Cerebellar cortex (tissue), 1 donor: ENCODE results near the gene CIART.
"Not testable (repeated sequence)": the region's sequence is repeated elsewhere in the genome, so short reads cannot be mapped to it uniquely, and the experiment has no call there.

Experiments used
- DNase-seq: peaks from one replicate; pipeline ENCODE4 v3.0.0-alpha.2; 2015; ENCODE audit warnings: low spot score

Gene CIART

GRCh38 chr1:150281758-150282557, at the start of gene CIART:
CIART (plus strand) TSS chr1:150282554; CDS start chr1:150283268, 714 bp downstream.
- peak; percentile 100 for DNase-seq

- not testable (repeated sequence) for DNase-seq
Measured at GRCh38 chr1:150232921-150233320, 49.4 kb upstream of the CIART start.

DNA sequence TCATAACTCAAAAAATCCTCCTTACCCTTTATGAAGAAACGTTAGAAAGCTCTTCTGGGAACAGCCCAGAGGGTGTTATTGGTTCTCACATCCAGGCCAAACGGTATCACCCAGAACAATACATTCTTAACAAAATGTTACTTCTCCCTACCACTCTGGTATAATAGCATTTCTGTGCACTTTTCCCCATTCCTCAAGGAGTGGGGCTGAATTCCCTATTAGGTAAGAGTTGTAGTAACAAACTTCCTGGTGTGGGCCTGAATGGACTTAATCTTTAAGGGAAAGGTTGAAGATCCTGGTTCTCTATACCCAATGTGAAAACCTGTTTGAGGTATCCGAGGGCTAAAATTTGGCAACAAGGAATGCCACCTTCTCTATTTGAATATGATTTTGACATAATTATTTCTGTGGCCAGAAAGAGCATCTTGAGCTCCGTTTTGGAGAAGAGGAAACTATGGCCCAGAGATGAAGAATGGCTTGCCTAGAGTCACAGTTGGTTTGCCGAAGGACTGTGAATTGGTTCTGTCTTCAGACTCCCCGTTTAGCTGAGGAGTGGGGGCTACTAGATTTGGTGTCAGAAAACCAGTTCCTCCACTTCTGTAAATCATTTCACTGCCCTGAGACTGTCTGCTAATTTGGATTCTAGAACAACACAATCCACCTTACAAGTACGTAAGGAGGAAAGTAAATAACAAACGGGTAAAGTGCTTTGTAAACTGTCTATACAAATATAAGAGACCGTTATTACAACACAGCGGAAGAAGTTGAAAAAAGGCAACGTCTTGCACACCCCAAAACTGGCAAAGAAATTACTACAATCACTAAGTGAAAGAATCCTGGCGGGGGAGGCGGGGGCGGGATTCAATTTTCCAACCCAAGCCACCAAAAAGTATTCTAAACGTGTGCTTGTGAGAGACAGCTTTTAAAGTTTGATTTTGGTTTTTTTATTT, 48.7 kb upstream of the CIART start:
- DNase-seq: peak; percentile 48

GRCh38 chr1:150234309-150234565, 48.1 kb upstream of the CIART start:
- DNase-seq: no peak

DNA sequence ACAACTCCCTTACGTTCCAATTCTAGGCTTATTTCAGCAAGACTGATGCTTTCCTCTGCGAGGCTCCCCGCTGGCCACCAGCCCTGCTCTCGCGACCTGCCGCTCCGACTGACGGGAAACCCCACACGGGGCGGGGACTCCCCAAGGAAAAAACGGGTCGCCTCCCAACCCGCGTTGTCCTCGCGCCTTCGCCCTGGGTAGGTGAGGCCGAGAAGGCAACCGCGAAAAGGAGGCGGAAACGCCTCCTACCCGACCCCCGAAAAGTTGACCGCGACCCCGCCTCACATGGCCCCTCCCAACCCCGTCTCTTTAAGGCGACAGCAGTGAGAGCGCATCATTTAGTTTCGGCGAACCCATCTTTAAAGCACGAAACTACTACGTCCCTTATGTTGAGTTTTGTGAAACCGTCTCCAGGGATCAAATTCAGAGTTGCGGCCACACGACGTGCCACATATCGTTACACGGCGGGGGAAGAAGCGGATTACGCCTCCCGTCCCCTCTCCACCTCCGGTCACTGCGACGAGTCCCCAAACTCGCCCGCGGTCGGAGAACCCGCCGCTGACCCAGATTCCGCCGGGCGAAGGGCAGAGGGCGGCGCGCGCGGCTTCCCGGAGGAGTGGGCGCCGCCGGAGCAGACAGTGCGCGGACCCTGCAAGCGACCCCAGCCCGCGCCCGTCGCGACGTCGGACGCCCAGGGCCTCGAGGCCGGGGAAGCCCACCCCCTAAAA, 47.6 kb upstream of the CIART start:
- DNase-seq: peak; percentile 83

- no peak for DNase-seq
Measured at GRCh38 chr1:150235294-150235851, 47.0 kb upstream of the CIART start.

- DNase-seq: peak; percentile 100
Measured at GRCh38 chr1:150235852-150236613, 46.3 kb upstream of the CIART start, which contains the start of gene ANP32E. ANP32E (minus strand) TSS chr1:150236112; CDS start chr1:150235786, 326 bp downstream.

- DNase-seq: no peak
Measured at GRCh38 chr1:150236614-150237100, 45.7 kb upstream of the CIART start.

DNA sequence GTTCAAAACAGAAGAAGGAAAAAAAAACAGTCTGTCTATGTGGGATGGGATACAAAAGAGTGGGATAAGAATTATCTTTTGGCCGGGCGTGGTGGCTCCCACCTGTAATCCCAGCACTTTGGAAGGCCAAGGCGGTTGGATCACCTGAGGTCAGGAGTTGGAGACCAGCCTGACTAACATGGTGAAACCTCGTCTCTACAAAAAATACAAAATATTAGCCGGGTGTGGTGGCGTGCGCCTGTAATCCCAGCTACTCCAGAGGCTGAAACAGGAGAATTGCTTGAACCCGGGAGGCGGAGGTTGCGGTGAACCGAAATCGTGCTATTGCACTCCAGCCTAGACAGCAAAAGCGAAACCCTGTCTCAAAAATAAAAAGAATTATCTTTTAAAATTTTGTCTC, 45.2 kb upstream of the CIART start:
- not testable (repeated sequence) for DNase-seq

DNA sequence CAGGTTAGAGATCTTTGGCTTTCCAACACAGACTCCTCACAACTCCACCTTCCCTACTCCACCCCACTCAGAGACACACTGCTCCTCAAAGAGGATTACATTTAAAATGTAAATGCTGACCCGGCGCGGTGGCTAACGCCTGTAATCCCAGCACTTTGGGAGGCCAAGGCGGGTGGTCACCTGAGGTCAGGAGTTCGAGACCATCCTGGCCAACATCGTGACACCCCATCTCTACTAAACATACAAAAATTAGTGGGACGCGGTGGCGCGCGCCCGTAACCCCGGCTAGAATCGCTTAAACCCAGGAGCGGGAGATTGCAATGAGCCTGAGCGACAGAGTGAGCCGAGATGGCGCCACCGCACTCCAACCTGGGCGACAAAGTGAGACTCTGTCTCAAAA, 44.6 kb upstream of the CIART start:
- DNase-seq: no peak

GRCh38 chr1:150243003-150243402, 39.4 kb upstream of the CIART start:
- no peak for DNase-seq

DNA sequence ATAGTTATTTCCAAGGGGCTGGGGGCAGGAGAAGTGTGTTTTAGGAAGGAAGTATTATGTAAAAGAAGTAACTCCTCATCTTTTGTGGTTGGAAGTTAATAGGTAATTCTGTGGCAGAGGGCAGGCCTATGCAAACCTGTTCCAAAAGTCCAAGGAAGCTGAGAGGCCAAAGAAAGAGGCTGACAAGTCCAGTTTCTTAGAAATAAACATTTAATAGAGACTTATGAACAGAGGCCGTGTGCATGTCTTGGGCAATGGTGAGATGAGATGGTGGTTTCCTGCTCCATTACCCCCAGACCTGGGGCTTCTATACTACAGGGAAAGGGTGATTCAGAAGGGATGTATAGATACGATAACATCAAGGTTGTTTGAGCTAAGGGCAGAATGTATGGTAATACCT, 32.4 kb upstream of the CIART start:
- no peak for DNase-seq

DNA sequence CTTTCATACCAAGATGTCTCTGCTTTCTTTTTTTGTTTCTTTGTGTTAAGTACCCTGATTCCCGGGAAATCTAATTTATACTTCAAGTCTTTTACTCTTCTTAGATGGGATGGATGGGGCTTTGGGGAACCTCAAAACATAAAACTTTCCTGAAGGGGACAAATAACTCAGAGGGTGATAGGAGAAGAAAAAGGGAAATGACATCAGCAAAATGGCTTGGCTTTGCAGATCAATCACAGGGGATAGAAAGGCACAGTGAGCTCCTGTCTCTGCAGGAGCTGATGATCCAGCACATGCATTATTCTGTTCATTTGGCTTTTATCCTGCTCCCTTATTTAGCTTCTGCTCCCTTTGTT, 26.2 kb upstream of the CIART start:
- DNase-seq: peak; percentile 59

DNA sequence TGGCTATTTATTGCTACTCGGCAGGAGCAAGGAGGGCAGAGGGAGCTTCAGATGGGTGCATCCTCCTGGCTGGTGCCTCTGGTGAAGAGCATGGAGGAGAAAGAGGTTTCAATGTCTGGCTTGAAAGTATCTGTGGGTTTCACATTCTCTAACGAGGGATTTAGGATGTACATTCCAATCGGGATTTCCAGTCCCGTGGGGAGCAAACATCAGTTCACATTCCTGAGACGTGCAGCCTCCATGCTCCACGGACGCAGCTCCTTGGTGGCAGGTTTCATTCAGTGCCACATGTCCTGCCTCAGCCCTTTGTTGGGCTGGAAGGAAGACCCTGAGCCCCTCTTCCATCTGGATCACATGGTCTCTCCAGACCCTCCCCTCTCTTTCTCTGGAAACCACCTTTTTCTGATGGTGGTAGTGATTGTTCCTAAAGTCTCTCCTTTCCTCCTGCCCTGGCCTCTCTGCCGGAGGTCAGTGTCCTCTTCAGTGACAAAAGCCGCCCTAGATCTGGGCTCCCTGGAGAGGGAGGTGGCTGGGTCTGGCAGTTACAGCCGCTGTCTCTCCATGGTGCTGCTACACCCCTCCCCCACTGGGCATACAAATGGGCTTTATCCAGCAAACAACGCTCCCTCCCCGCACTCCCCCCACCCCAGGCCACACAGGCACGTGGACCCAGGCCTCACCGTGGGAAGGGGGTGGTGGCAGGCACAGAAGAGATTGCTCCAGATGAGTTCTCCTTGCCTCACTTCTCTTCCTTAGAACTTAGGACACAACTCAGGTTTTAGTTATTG, 25.6 kb upstream of the CIART start:
- peak; percentile 81 for DNase-seq

DNA sequence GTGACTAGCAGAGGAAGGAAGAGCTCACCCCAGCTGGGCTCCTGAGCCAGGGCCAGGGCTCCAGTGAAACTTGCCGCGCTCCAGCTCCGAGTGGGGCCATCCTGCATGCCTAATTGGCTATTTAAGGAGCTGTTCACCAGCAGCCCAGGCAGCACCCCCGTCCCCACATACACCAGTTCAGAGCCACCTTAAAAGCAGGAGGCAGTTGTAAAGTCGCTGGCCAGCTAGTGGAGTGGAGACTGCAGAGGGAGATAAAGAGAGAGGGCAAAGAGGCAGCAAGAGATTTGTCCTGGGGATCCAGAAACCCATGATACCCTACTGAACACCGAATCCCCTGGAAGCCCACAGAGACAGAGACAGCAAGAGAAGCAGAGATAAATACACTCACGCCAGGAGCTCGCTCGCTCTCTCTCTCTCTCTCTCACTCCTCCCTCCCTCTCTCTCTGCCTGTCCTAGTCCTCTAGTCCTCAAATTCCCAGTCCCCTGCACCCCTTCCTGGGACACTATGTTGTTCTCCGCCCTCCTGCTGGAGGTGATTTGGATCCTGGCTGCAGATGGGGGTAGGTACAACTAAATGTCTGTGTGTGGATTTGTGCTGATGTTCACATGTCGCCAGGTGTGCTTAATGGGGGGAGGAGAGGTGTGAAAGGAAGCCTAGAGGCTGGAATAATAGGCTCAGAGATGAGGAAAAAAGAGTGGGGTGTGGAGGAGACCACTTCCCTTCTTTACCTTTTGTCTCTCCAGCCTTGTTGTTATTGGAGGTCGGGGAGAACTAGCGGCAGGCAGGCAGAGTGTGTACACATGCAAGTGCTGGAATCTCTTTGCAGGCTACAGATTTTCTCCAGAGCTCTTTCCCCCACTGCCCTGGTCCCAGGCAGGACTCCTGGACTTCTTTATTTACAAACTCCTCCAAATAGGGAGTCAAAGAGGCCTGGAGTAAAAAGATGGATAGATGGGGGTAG, 24.4 kb upstream of the CIART start, which contains the start of gene CA14:
TSS of gene CA14 (plus strand) at position 151 of the 962 bp plus-strand sequence. CDS start at position 506, 355 bp downstream.
- DNase-seq: peak; percentile 74

GRCh38 chr1:150259217-150259616, 23.1 kb upstream of the CIART start:
- DNase-seq: no peak

DNA sequence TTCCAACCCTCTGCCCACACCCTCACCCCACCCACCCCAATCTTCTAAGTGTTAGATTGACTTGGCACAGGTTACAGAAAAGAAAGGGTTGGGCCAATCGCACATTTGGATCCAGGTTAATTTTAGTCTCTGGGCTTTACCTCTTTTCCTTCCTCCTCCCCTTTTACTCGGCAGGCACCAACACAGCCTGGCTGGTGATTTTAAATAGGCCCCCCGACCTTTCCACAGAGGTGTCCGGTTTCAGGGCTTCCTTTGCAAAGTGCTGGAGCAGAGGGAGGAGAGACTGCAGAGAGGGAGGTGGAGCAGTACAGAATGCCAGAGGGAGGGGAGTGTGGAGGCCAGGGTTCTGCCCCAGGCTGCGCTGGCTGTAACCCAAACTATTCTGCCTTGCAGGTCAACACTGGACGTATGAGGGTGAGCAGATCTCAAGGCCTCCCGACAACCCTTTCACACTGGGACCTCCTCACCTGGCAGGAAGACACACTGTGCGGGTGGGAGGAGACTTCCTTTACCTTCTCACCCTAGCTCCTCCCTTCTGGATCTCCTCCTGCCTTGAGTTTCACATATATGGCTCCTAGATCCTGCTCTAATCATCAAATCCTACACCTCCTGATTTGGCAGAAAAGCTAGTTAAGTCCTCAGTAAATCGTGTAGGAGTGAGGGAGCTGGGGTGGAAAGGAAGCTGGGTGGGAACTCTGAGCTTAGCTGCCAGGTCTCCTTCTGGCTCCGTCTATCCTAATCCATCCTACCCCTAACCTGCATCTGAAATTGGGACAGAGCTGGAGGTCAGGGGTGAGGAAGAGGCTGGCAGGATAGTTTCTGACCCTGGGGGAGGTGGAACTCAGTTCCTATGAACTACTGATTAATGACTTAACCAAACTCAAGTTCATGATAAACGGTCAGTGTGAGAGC, 22.3 kb upstream of the CIART start:
- DNase-seq: peak; percentile 75

DNA sequence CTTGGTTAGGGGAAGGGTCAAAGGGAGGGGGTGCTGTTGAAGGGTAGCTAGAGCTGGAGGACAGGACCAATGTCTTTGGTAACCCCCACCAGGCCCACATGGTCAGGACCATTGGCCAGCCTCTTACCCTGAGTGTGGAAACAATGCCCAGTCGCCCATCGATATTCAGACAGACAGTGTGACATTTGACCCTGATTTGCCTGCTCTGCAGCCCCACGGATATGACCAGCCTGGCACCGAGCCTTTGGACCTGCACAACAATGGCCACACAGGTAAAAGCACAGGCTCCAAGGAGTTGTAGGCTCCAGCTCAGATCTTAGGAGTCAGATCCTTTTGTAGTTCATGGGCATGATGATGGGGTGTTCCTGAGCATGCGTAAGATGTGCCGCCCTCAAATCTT, 21.0 kb upstream of the CIART start:
- no peak for DNase-seq
